Activated CD4-positive, alpha-beta T cell treated with anti-CD3 and anti-CD28 coated beads, Interleukin-2, Interleukin-4, amounts not matched to agents 100 ng/mL and 50 ng/mL, durations not matched to agents 16 hours and 8 hours (primary cell): ENCODE results near the gene CEP170.
"Not testable (repeated sequence)": the region's sequence is repeated elsewhere in the genome, so short reads cannot be mapped to it uniquely, and the experiment has no call there.

Experiments used
- DNase-seq: peaks from one replicate; pipeline ENCODE4 v3.0.0-alpha.2; 2020; ENCODE audit warnings: low spot score

CEP170 gene

DNA sequence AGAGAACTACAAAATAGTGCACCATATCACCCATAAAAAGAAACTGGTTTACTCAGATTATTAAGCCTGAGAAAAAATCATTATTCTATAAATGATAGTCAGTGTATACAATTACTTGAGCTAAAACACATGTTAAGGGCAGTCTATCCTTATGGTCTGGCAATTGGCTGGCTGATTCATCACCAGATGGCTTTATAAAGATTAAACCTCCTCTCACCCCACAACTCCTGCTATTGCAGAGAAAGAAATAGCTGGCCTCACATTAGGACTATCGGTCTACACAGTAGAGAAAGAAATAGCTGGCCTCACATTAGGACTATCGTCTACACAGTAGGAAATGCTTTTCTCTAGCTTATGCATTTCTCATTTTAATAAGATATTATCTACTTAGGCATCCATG is 21.2 kb downstream of the CEP170 start:
- DNase-seq: no peak

DNA sequence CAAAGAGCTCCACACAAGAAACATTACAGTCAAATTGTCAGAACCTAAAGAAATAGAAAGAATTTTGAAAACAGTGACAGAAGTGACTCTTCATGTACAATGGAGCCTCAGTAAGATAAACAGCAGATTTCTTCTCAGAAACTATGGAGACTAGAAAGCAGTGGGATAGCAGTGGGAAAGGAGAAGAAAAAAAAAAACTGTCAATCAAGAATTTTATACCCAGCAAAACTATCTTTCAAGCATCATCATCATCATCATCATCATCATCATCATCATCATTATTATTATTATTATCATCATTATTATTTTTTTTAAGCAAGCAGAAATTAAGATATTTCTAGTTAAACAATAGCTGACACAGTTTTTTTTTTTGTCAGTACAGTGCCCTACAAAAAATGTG is 24.2 kb downstream of the CEP170 start:
- no peak for DNase-seq

DNA sequence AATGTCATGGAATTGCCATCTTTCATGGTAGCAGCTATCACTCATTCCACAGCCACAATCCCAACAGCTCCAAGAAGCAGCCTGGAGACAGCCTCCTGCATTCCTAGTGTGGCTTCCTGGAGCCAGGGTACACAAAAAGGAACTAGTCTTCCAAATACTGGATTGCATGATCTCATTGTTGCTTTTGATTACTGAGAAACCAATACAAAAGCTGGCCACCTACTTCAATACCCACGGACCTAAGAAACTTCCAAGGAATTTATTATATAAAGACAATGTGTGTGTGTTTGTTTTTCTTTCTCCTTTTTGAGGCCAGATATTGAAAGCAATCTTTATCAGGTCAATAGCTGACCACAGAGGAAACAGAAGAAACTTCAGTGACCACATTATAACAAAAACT is 25.6 kb downstream of the CEP170 start:
- DNase-seq: no peak

DNA sequence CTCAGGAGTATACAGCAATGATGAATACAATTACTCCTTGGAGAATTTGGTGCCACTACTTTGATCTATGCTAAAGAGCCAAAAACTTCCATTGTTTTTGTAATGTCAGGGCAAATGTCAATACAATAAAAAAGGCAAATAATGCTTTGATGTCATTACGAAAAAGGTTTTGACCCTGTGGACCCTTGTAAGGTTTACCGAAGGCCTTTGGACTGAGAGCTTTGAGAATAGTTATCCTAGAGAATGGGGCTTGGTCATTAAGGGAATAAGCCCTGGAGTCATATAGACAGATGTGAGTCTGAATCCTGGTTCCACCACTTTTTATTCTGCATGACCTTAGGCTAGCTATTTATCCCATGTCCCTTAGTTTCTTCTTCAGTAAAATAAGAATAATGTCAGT is 27.5 kb downstream of the CEP170 start:
- no peak for DNase-seq

DNA sequence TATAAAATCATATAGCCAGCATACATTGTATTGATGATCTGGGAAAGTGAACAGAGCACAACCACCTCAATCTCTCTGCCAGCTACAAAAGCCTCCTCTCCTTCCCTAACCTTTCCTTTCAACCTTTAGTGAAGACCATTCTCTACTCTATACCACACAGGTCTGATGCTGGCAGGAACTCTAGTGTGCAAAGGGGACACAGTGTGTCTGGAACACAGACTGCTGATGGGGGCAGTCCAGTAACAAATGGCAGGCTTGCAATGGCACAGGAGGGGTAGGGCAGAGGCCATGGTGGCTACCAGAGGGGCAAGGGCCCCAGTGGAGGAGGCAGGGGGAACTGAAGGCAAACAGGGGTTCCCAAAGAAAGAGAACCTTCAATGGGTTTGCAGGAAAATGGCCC is 37.0 kb downstream of the CEP170 start:
- DNase-seq: no peak

DNA sequence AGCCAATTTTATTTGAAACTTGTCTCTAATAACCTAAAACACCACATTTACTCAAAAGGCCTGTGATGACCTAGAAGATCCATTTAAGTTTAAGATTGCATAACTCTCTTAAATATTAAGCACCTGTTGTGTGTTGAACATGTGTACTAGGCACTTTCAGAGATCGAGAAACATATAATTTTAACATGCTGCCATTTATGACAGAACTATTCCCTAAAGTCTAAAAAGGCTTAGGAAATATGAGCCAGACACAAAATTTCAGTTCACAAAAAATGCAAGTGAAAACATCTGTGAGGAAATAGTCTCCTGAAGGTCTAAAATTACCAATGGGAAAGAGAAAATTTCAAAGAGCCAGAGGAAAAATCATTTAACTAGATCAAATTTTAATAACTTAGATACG is 37.7 kb downstream of the CEP170 start:
- DNase-seq: no peak

DNA sequence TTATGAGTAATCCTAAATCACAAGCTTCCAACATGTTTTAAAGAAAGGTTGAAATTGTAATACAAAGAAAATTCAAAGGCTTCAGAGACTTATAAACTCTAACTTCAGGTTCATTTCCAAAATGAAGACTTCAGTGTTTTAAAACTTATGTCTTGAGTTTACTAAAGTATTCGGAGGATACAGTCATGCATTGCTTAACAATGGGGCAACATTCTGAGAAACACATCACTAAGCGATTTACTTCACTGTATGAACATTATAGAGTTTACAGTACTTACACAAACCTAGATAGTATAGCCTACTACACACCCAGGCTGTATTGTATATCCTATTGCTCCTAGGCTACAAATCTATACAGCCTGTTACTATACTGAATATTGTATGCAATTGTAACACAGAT is 38.3 kb downstream of the CEP170 start:
- DNase-seq: no peak

DNA sequence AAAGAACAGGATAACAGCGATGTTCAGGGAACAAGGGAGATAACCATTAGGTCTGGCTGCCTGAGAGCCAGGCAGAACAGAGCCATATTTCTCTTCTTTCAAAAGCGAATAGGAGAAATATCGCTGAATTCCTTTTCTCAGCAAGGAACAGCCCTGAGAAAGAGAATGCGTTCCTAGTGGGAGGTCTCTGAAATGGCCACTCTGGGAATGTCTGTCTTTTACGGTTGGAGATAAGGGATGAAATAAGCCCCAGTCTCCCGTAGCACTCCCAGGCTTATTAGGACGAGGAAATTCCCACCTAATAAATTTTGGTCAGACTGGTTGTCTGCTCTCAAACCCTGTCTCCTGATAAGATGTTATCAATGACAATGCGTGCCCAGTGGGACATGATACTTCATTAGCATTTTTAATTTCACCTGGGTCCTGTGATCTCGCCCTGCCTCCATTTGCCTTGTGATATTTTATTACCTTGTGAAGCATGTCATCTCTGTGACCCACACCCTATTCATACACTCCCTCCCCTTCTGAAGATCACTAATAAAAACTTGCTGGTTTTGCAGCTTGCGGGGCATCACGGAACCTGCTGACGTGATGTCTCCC is 39.7 kb downstream of the CEP170 start:
- not testable (repeated sequence) for DNase-seq

DNA sequence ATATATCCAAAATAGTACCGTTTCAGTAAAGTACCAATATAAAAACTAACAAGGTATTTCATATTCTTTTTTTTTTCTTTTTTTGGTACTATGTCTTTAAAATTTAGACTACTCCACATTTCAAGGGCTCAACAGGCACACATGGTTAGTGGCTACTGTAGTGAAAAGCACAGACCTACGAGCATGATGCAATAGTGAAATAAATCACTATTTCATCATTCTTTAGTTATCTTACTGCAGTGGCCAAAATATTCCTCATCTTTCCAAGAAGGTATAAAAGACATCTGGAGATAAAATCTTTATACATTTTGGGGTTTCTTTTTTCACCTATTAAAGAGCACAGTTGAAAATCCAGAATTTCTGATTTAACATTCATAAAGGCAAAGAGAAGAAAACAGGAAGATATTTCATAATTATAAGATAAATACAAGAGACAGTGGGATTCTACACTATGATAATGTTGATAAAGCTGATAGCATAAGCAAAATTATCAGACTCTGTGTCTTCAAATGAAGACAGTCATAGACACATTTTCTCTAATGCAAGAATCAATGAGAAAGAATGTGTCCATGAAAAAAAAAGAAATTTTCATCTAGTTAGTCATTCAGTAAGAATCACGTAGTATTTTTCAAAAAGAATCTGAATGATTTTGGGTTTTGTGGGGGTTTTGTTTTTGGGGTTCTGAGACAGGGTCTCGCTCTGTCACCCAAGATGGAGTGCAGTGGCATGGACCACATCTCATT is 41.9 kb downstream of the CEP170 start:
- DNase-seq: no peak

DNA sequence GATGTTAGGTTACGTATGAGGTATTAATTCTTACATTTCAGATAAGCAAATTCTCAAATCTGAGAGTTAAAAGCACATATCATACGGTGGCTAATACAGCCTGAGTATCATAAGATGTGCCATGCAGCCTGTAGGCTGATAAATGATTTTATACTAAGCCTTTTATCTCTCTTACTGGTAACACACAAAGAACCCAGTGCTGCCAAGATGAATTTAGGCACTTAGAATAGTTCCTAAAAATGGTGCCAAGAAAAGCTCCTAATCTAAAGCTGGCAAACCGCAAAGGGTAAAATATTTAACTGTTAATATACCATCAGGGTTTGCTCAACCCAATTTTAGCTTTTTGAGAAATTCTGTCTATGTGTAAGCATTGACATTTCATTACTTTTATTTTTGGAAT is 43.1 kb downstream of the CEP170 start:
- DNase-seq: not testable (repeated sequence)

DNA sequence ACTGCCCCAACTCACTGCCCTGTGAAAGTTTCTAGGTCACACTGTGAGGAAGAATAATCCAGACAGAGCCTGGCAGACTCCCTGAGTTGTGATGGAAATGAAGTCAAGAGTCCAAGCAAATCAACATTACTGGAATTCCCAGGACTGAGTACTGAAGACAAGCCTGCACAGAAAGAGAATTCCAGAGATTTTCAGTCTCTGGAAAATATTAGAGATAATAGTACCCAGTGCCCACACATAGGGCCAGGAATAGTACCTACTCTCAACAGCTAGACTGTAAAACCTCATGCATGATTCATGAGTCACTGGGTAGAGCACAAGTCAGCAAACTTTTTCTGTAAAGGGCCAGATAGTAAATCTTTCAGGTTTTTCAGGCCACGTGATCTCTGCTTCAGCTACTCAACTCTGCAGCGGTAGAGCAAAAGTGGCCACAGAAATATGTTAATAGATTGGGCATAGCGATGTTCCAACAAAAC is 50.0 kb downstream of the CEP170 start:
- not testable (repeated sequence) for DNase-seq

DNA sequence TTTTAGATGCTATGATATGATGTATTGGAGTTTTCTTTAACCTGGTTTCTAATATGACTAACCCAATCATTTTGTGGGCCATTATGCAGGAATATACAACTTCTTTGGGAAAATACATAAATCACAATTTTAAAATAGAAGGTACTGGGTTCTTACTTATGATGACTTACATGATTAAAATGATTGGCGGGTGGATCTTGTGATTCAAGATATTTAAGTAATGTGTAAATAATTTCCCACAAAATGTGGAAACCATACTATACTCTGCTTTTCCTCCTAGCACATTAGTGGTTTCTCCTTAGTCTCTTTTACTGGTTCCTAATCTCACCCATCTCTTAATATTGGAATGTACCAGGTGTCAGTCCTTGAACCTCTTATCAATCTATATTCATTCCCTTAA is 50.7 kb downstream of the CEP170 start:
- not testable (repeated sequence) for DNase-seq

DNA sequence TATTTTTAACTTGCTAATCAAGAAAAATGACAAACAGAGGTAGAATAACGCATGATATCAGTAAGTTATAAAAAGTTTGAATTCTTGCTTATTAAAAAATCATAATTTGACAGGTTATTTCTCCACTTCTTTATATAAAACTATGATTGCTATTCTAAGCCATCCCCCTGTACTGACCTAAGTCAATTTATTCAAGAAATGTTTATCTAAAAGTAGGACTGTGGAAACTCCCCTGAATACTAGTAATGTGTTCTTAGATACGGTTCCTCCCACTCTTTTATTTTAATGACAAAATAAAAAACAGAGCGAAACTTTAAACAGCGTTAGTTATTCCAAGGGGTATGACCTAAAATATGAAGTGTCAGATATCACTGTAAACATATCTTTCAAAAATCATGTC is 51.9 kb downstream of the CEP170 start:
- DNase-seq: not testable (repeated sequence)

DNA sequence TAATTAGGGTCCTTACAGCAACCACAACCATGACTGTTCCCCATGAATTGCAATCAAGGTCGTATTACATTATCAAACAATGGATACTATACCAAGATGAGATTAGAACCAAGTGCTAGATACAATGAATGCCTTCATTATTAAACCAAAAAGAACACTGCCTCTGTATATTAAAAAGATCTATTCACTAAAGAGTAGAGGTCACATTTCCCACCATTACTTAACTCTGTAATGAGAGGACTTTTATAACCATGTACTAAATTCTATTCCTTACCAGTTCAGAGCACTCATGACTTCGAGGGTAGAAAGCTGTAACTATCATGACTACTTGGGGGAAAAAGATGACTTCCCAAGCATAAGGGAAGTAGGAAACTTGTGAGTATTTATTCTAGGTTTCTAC is 53.8 kb downstream of the CEP170 start:
- DNase-seq: not testable (repeated sequence)

DNA sequence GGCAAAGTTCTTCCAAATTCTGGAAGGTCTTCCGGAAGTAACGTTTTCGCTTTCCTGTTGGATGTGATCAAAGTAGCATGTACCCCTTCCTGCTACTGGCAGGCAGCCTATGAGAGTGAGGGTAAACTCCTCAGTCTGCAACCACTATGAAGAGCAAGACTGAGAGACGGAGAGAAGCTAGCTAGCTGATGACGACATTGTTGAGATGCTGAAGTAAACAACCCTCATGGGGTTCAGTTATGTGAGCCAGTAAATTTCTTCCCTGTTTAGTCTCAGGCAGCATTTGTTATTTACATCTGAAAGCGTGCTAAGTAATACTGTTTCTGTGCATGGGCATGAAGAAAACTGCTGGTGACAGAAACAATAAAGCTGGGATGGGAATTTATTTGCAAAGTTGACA is 57.6 kb downstream of the CEP170 start:
- not testable (repeated sequence) for DNase-seq

DNA sequence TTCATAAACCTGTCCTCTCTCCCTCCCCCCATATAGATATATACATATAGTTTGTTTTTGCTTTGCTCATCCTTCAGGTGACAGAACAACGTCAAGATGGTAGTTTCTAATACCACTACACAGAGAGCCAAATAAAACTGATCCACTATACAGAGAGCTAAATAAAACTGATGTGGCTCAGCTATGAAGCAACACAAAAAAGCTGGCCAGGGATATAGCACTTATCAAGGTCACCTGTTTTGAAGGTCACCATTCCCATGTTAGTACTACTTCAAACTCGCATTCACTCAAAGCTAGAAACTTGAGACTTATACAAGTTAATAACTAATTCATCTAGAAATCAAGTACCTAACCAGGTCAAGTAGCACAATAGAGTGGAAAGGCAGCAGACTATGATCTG is 61.8 kb downstream of the CEP170 start:
- DNase-seq: not testable (repeated sequence)

DNA sequence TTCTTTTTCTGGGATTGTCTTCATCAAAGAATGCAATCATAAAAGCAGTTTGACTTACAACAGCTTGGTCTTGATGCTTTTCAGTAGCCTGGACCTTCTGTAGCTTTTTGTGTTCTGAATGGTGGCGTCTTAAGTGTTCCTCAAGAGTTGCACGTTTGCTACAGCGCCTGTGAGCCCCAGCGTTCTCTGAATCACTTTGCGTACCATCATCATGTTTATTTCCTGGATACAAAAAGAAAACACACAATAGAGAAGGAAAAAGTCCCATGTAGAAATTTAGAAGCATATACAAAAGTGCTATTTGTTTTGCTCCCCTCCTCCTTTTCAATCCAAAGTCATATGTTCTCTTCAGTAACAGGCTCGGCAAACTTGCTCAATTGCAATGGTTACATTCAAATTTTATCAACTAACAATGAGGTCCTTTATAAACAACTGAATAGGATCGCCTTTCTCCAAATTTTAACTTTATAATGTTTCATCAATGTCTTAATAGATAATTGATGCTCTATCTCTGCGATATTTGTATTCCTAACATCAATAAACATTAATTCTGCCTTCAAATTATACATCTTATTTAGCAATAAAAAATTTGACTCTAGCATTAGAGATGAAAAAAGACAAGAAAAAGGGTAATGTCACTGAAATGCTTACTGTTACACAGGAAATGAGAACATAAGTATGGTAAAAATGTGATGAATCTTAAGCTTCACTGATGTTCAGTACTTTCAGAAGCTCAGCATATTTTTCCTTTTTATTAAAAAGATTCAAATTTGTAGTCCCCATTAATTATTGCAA is 68.7 kb downstream of the CEP170 start:
- DNase-seq: not testable (repeated sequence)

DNA sequence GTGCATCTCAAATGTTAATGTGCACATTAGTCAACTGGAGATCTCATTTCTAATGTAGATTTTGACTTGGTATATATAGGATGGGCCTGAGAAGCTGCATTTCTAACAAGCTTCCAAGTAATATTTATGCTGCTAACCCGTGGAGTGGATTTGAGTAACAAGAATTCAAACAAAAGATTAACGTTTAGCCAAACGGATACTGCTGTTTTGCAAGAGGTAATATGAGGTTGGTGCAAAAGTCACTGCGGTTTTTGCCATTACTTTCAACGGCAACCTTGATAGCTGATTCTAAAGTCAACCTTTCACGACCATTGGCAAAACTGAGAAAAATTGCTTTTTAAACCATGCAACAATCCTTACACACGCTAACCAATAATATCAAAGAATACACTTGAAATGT is 70.3 kb downstream of the CEP170 start:
- not testable (repeated sequence) for DNase-seq

DNA sequence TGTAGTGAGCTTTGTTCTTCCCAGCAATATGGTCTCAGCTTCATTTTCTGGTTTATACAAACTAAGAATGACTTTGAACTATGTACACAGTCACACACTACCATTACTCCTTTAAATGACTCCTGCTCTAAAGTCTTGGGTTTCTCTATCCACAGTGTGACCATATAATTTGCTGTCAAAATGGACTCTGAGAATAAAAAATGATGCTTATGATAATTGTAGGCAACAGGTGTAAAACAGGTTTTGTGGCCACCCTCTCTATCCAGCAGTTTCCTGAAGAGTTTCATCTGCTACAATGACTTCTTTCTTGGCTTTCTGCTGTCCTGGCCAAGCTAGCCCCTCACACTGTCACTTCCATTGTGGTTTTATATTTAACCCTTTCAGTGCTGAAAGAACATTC is 71.4 kb downstream of the CEP170 start:
- DNase-seq: not testable (repeated sequence)

DNA sequence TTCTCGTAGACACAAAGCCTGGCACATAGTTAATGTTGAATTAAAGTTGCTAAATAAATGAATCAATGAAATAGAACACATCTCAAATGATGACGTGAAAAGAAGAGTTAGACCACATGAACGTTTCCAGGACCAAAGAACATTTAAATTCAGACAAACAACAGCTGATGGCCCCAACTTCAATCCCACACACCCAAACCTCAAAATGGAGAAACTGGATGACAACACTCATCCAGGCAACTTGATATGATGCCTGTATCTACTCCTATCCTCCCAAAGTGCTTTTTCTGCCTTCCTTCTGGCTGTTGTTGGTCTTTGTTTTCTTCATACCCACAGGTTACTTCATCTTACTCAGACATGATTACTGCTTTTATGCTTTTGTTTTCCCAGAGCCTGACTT is 71.9 kb downstream of the CEP170 start:
- DNase-seq: not testable (repeated sequence)

DNA sequence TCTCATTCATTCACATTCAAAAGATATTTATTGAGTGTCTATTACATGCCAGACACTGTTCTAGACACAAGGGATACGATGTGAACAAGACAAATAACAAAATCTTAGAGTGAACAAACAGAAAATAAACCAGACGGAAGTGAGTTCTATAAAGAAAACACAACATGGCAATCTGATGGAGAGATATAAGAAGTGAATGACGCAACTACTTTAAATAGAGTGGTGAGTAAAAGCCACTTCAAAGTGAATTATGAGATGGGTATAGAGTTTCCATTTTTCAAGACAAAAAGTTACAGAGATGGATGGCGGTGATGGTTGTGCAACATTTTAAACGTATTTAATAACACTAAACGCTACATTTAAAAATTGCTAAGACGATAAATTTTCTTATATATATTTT is 75.4 kb downstream of the CEP170 start:
- DNase-seq: no peak

DNA sequence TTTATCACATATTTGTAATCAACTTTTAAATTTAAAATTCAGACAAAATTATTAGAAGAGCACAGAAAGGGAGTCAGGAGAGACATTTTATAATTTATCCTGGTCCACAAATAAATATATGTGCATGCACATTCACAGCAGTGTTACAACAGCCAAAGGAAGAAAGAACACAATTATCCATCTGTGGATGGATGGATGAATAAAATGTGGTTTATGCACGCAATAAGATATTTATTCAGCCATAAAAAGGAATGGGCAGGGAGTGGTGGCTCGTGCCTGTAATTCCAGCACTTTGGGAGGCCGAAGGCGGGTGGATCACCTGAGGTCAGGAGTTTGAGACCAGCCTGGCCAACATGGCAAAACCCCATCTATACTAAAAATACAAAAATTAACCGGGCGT is 77.3 kb downstream of the CEP170 start:
- DNase-seq: not testable (repeated sequence)
